Mesodermal cell (in vitro differentiated cells): ENCODE results near the gene BMERB1. TPM values are rescaled to one million over a fixed set of nuclear protein-coding genes. Genes with fewer than 3 reads are reported as not detected.
"Not testable (repeated sequence)": the region's sequence is repeated elsewhere in the genome, so short reads cannot be mapped to it uniquely, and the experiment has no call there.

Experiments
- H3K27ac ChIP-seq: 2 replicates; pipeline ENCODE4 v1.7.0; 2013; ENCODE audit warnings: mild to moderate bottlenecking, low read depth, low read length, moderate library complexity; ENCODE audit not compliant: severe bottlenecking
- H3K36me3 ChIP-seq: 2 replicates; pipeline ENCODE4 v1.7.1; 2013; ENCODE audit warnings: mild to moderate bottlenecking, low read length, moderate library complexity; ENCODE audit not compliant: control insufficient read depth, insufficient read depth
- H3K4me1 ChIP-seq: one replicate; pipeline ENCODE4 v1.7.1; 2013; ENCODE audit warnings: mild to moderate bottlenecking, low read length; ENCODE audit not compliant: insufficient read depth, control insufficient read depth, poor library complexity, severe bottlenecking
- H3K4me3 ChIP-seq: 2 replicates; pipeline ENCODE4 v1.7.0; 2013; ENCODE audit warnings: low read length, control low read depth, mild to moderate bottlenecking; ENCODE audit not compliant: insufficient read depth, poor library complexity, severe bottlenecking; ENCODE audit errors: extremely low read depth
- H3K9me3 ChIP-seq: 2 replicates; pipeline ENCODE4 v1.7.1; 2013; ENCODE audit warnings: mild to moderate bottlenecking, low read length, moderate library complexity; ENCODE audit not compliant: control insufficient read depth
- WGBS, 2 experiments: methylation state at CpG; one replicate each; pipeline ENCODE4 v1.1.5; 2013; ENCODE audit warnings: missing lambda C conversion rate in 2 of 2; ENCODE audit not compliant: insufficient coverage in 2 of 2; 5-methylcytosine and 5-hydroxymethylcytosine counted together
- polyA plus RNA-seq, 2 experiments: library from polyadenylated mRNA; stranded (reverse); fragments of 50-300 nt; gene quantifications; one replicate each; pipeline ENCODE4 v1.2.3, GENCODE V29; 2013

Gene BMERB1
- polyA plus RNA-seq (2013, experiment 1 of 2): 58.0 TPM
- polyA plus RNA-seq (2013, experiment 2 of 2): 61.8 TPM

DNA sequence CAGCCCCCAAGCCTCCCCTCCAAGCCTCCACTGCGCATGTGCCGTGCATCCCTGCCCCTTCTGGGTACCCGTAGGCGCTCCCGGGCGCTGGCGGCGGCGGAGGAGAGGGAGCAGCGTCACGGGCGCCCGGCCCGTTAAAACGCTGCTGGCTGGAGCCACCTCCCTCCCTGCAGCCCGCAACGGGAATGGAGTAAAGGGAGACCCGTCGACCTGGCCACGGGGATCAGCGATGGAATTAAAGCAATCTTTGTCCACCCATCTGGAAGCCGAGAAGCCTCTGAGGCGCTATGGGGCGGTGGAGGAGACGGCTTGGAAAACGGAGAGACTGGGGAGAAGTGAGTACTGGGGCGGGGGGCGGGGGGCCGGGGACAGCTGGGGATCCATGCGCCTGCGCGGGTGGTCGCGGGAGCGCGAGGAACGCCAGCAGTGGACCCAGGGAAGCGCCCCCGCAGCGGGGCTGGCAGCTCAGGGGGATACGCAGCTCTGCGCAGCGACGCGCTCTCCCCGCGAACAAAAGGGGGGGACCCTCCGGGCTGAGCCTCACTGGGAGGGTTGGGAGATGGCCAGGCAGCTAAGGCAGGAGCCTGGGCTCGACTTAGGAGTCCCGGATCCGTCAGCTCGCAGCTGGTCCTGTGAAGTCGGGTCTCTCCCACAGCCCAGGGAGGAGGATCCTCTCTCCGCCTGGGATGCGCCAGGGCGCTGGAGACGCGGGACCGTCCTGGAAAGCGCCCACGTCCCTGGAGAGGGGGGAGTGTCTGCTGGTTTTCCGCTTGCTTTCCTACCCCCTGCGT lies at the start of gene BMERB1:
Gene BMERB1, plus strand, starts transcription at position 164 of the 791 bp plus-strand sequence. Its CDS starts 66 bp downstream, at position 230.
- peak within 1 kb of the TSS; percentile 4 for H3K27ac ChIP-seq
- WGBS, 2 experiments: 0 to 1% methylated on average over 32 to 50 of the region's 63 CpGs
- H3K4me3 ChIP-seq: peak within 1 kb of the TSS; percentile 73
- H3K9me3 ChIP-seq: no peaks in the 10 kb centered on the region
- H3K36me3 ChIP-seq: no peaks in the 10 kb centered on the region
- H3K4me1 ChIP-seq: peaks cover 6% of the 10 kb centered on the region

DNA sequence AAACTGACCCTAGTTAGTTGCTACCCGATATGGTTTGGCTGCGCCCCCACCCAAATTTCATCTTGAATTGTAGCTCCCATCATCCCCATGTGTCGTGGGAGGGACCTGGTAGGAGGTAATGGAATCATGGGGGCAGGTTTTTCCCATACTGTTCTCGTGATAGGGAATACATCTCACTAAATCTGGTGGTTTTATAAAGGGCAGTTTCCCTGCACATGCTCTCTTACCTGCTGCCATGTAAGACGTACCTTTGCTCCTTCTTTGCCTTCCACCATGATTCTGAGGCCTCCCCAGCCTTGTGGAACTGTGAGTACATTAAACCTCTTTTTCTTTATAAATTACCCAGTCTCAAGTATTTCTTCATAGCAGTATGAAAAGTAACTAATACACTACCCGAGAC lies 46.3 kb upstream of the BMERB1 start:
- H3K27ac ChIP-seq, H3K36me3 ChIP-seq, H3K4me1 ChIP-seq, H3K4me3 ChIP-seq, H3K9me3 ChIP-seq: not testable (repeated sequence)
- WGBS, 2 experiments: no CpG with 5 or more reads among the region's 6 CpGs

DNA sequence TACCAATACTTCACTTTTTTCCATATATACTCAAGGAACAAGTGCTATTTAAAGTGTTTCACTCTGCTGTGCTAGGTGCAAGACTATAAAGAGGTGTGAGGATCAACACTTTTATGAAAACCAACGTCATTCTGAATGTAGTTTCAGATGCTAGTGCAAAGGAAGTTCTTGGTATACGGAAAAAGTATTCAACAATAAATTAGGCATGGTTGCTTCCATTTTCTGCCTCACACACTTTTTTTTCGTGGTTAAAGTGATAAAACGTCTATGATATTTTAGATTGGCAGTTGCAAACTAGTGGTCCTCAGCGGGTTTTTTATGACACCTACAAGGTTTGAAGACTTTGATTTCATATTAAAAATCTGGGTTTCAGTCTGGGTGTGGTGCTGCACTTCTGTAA lies 44.5 kb upstream of the BMERB1 start:
- H3K4me3 ChIP-seq, H3K27ac ChIP-seq, H3K9me3 ChIP-seq, H3K4me1 ChIP-seq, H3K36me3 ChIP-seq: not testable (repeated sequence)
- WGBS, 2 experiments: 94 to 100% methylated on average over 2 to 3 of the region's 5 CpGs

DNA sequence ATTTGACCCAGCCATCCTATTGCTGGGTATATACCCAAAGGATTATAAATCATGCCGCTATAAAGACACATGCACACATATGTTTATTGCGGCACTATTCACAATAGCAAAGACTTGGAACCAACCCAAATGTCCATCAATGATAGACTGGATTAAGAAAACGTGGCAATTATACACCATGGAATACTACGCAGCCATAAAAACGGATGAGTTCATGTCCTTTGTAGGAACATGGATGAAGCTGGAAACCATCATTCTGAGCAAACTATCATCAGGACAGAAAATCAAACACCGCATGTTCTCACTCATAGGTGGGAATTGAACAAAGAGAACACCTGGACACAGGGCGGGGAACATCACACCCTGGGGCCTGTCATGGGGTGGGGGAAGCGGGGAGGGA lies 41.4 kb upstream of the BMERB1 start:
- not testable (repeated sequence) for H3K4me3 ChIP-seq, H3K4me1 ChIP-seq, H3K9me3 ChIP-seq, H3K36me3 ChIP-seq, H3K27ac ChIP-seq
- 90% methylated on average over 2 of the region's 8 CpGs; no CpG with 5 or more reads in 1 of the 2 experiments for WGBS, 2 experiments

DNA sequence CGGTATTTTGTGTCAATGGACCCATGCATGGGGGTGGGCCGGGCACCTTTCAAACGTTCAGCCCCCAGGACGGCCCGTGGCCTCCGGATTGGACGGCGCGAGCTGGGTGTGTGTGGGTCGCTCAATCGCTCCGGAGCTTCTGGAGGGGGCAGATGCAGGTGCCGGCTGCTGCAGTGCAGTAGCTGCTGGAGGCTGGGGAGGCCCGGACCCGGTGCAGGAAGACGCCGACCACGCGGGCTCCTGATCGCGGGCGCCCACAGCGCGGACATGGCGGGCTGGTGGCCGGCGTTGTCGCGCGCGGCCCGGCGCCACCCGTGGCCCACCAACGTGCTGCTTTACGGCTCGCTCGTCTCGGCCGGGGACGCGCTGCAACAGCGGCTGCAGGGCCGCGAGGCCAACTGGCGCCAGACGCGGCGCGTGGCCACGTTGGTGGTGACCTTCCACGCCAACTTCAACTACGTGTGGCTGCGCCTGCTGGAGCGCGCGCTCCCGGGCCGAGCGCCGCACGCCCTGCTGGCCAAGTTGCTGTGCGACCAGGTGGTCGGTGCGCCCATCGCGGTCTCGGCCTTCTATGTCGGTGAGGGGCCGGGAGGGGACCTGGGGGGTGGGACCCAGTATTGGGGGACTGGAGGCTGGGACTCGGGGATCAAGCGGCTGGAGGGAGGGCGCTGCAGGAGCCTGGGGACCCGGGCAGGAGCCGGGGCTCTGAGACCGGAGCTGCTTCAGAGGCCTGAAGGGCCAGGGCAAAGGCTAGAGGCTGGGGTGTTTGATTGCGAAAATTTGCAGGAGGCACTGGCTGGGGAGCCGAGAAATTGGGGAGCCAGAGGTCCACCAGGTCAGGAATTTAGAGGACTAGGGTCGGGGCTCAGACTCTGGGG lies 38.5 kb upstream of the BMERB1 start, which contains the start of gene MPV17L:
Gene MPV17L, plus strand, starts transcription at position 124 of the 878 bp plus-strand sequence. Its CDS starts 144 bp downstream, at position 268.
- not testable (repeated sequence) for H3K4me1 ChIP-seq, H3K27ac ChIP-seq, H3K36me3 ChIP-seq, H3K9me3 ChIP-seq
- 9 to 11% methylated on average over 55 to 59 of the region's 79 CpGs for WGBS, 2 experiments
- peak within 1 kb of the TSS; percentile 43 for H3K4me3 ChIP-seq

DNA sequence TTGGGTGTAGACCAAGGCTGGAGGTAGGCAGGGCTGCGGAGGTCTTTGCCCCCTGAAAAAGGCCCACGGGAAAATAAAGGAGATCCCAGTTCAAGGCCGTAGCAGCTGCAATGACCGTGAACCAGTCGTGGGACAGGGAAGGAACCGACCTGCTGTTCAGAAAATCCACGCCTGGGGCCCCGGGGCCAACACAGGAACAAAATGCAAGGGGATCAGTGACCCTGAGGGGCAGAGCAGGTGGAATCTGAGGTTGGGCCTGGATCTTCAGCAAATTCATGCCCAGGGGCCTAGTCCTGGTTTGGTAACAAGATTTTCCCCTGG lies 37.9 kb upstream of the BMERB1 start:
- not testable (repeated sequence) for H3K9me3 ChIP-seq, H3K4me3 ChIP-seq, H3K27ac ChIP-seq, H3K36me3 ChIP-seq, H3K4me1 ChIP-seq
- WGBS, 2 experiments: 83 to 85% methylated on average over 6 to 8 of the region's 8 CpGs

DNA sequence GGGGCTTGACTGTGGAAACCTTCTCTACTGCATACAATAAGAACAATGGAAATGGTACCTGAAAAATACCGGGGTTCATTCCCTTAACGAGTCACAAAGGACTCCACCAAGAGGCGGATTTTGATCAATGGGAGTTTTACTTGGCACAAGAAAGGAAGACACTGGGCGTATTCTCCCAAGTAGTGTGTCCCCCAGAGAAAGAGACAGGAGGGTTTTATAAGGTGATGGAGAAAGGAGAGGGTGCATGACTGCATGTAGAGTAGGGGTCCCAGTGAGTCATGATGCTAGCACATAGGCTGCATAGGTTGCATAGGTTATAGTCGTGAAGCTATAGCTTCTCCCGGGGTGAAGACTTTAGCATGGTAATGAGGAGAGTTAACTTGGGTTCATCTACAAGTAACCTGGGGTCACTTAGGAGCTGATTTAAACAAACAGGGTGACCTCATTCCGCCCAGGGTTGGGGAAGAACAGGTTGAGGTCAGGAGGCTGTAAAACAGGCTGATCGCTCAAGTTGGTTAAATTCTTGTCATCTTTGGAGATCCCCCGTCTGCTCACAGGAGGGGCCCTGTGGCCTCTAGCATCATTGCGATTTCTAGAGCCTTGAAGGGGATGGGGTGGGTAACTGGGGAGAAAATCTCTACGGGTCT lies 37.3 kb upstream of the BMERB1 start:
- no peak overlapping the region for H3K27ac ChIP-seq
- WGBS, 2 experiments: 92 to 95% methylated on average over 8 to 11 of the region's 11 CpGs
- no peaks in the 10 kb centered on the region for H3K36me3 ChIP-seq
- no peaks in the 10 kb centered on the region for H3K9me3 ChIP-seq
- H3K4me3 ChIP-seq: no peak overlapping the region
- H3K4me1 ChIP-seq: no peaks in the 10 kb centered on the region

DNA sequence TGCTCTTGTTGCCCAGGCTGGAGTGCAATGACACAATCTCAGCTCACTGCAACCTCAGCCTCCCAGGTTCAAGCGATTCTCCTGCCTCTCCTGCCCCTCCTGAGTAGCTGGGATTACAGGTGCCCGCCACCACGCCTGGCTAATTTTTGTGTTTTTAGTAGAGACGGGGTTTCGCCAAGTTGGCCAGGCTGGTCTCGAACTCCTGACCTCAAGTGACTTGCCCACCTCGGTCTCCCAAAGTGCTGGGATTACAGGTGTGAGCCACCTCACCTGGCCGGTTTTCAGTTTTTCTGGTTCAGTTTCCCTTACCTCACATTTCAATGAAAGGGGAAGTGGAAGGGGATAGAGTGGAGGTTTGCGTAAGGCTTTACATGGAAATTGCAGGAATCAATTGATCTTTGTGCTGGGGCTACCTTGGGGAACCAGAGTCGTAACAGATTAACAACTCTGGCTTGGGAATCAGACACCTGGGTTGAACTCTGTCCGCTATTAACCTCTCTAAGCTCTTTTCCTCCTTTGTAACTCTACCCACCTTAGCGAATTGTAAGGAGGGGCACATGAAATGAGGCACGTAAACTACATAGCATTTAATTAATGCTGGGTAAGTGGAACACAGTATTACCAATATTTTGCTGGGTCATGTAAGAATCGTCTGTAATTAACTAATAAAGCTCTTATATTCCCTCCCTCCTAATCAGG lies 35.6 kb upstream of the BMERB1 start:
- Histone ChIP-seq H3K36me3 (no peaks in the 10 kb centered on the region), H3K4me1 (no peaks in the 10 kb centered on the region), H3K4me3 (no peak overlapping the region), H3K27ac (no peak overlapping the region), H3K9me3 (no peaks in the 10 kb centered on the region)
- 91 to 98% methylated on average over 7 of the region's 14 CpGs for WGBS, 2 experiments

DNA sequence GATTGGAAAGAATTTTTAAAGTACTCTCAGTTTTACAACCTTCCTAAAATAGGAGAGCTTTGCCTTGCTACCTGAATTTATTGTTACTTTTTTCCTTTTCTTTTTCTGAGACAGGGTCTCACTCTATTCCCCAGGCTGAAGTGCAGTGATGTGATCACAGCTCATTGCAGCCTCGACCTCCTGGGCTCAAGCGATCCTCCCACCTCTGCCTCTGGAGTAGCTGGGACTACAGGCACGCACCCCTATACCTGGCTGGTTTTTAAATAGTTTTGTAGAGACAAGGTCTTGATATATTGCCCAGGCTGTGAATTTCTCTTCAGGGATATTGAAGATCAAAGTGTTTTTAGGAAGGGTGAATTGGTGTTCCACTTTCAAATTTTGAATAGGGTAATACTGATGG lies 35.1 kb upstream of the BMERB1 start:
- WGBS, 2 experiments: 79 to 96% methylated on average over 3 of the region's 3 CpGs
- Histone ChIP-seq H3K27ac (no peak overlapping the region), H3K4me1 (no peaks in the 10 kb centered on the region), H3K36me3 (no peaks in the 10 kb centered on the region), H3K4me3 (no peak overlapping the region), H3K9me3 (no peaks in the 10 kb centered on the region)

DNA sequence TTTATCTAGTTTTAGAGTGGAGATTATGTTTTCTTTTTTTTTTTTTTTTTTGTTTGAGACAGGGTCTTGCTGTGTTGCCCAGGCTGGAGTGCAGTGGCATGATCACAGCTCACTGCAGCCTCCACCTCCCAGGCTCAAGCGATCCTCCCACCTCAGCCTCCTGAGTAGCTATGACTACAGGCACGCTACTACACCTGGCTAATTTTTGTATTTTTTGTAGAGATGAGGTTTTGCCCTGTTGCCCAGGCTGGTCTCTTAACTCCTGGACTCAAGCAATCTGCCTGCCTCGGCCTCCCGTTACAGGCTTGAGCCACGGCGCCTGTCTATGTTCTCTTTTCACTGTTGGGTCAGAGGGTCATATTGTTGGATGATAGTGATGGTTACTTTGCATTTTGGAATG lies 34.1 kb upstream of the BMERB1 start:
- H3K4me1 ChIP-seq, H3K36me3 ChIP-seq, H3K4me3 ChIP-seq, H3K9me3 ChIP-seq, H3K27ac ChIP-seq: not testable (repeated sequence)
- 96 to 97% methylated on average over 4 of the region's 6 CpGs for WGBS, 2 experiments
